K562 (cell line): Measurements from ENCODE around the gene ZNF740. TPM values are rescaled to one million over a fixed set of nuclear protein-coding genes. Genes with fewer than 3 reads are reported as not detected.

Experiments
- ATAC-seq: fragments of 200-7000 bp; cut with Tn5 transposase; 3 replicates; pipeline ENCODE4 v1.9.1; 2020; ENCODE audit warnings: moderate library complexity
- BruUV-seq: library from RNA; stranded (reverse); fragments of 400-500 nt; replicated peaks from 2 replicates; lab custom pipeline; 2021; lab: Mats Ljungman, UMichigan
- CTCF ChIA-PET: fragments of 300-600 bp; formaldehyde crosslinking; extraction: SDS; loops from one replicate; lab custom pipeline; 2021; ENCODE audit warnings: low intra/inter-chr PET ratio; lab: Yijun Ruan, JAX
- POLR2A ChIA-PET: fragments of 300-600, 350-650 bp; sonication (Branson Sonifier 250); formaldehyde crosslinking; extraction: SDS; loops from one replicate; lab custom pipeline; 2021; ENCODE audit warnings: antibody characterized with exemption, inconsistent platforms; lab: Yijun Ruan, JAX
- DNase-seq, 4 experiments: peaks; one replicate each; pipeline versions ENCODE4 v3.0.0 to v3.0.0-alpha.2; 2011 to 2018; ENCODE audit warnings: low spot score in 3 of 4, mixed read lengths in 3 of 4; ENCODE audit errors: extremely low read depth in 1 of 4
- FAIRE-seq: peaks from 2 replicates; lab custom pipeline; 2011; peaks lifted over from hg19 to GRCh38; lab: Jason Lieb, UNC
- H2AFZ ChIP-seq: 2 replicates; pipeline ENCODE4 v1.6.0; 2011; ENCODE audit warnings: low read depth, low read length, control low read depth, inconsistent platforms
- H3K27ac ChIP-seq: fragments of 200-600 bp; 3 replicates; pipeline ENCODE4 v1.8.0; 2011; ENCODE audit warnings: low read depth, mild to moderate bottlenecking, control low read depth, inconsistent platforms, low read length, moderate library complexity, mixed read lengths; ENCODE audit errors: extremely low read depth
- H3K27me3 ChIP-seq, 2 experiments: fragments of 300-600 bp in 1 of 2; 2 replicates in 1 of 2; 3 replicates in 1 of 2; pipeline versions ENCODE4 v1.6.0 to v1.8.0; 2011; ENCODE audit warnings: inconsistent platforms in 2 of 2, low read length in 2 of 2, mild to moderate bottlenecking in 1 of 2, mixed read lengths in 1 of 2, moderate library complexity in 1 of 2; ENCODE audit not compliant: control insufficient read depth in 2 of 2, insufficient read depth in 2 of 2
- H3K36me3 ChIP-seq: fragments of 300-600 bp; 3 replicates; pipeline ENCODE4 v1.8.0; 2011; ENCODE audit warnings: mild to moderate bottlenecking, low read length, inconsistent platforms; ENCODE audit not compliant: control insufficient read depth, insufficient read depth
- H3K4me1 ChIP-seq, 2 experiments: fragments of 200-600 bp in 1 of 2; replicated peaks in 1 of 2; 2 replicates in 1 of 2; 3 replicates in 1 of 2; pipeline versions ENCODE4 v1.5.1 to v1.8.0; 2011; ENCODE audit warnings: inconsistent platforms in 2 of 2, low read length in 2 of 2, mild to moderate bottlenecking in 1 of 2, mixed read lengths in 1 of 2, moderate library complexity in 1 of 2; ENCODE audit not compliant: control insufficient read depth in 2 of 2, insufficient read depth in 2 of 2
- H3K4me2 ChIP-seq: 2 replicates; pipeline ENCODE4 v1.6.1; 2011; ENCODE audit warnings: low read length, control low read depth, inconsistent platforms, mixed read lengths; ENCODE audit not compliant: insufficient read depth
- H3K4me3 ChIP-seq: fragments of 200-600 bp; sonication (generic), shearing (Covaris generic); 2 replicates; pipeline ENCODE4 v1.5.1; 2016; ENCODE audit warnings: control low read depth, inconsistent platforms
- H3K79me2 ChIP-seq: fragments of 200-600 bp; 3 replicates; pipeline ENCODE4 v1.8.0; 2011; ENCODE audit warnings: low read length, inconsistent platforms; ENCODE audit not compliant: control insufficient read depth, insufficient read depth
- H3K9ac ChIP-seq, 2 experiments: 2 replicates each; pipeline versions ENCODE4 v1.6.0 to v1.6.1; 2011; ENCODE audit warnings: low read depth in 2 of 2, low read length in 2 of 2, control low read depth in 1 of 2, inconsistent platforms in 1 of 2, mild to moderate bottlenecking in 1 of 2, mixed read lengths in 1 of 2; ENCODE audit not compliant: insufficient read depth in 1 of 2
- H3K9me1 ChIP-seq: one replicate; pipeline ENCODE4 v1.6.0; 2011; ENCODE audit warnings: inconsistent platforms, mild to moderate bottlenecking, low read length, moderate library complexity; ENCODE audit not compliant: control insufficient read depth, insufficient read depth
- H3K9me3 ChIP-seq: replicated peaks from 2 replicates; pipeline ENCODE4 v1.5.1; 2011; ENCODE audit warnings: low read depth, low read length, inconsistent platforms; ENCODE audit not compliant: control insufficient read depth, insufficient read depth
- H4K20me1 ChIP-seq: replicated peaks from 2 replicates; pipeline ENCODE4 v1.6.1; 2011; ENCODE audit warnings: low read length, inconsistent platforms, mixed read lengths; ENCODE audit not compliant: control insufficient read depth, insufficient read depth
- HMGN3 ChIP-seq: IDR thresholded peaks from 2 replicates; pipeline ENCODE4 v1.6.1; 2011; ENCODE audit warnings: borderline replicate concordance, low read depth, mild to moderate bottlenecking, mixed read lengths, low read length; ENCODE audit not compliant: insufficient read length; ENCODE audit errors: extremely low read depth
- JUNB ChIP-seq: fragments of 450-650 bp; formaldehyde crosslinking; conservative IDR thresholded peaks from 2 replicates; pipeline ENCODE4 v1.4.0; 2020; ENCODE audit warnings: mild to moderate bottlenecking
- MECOM ChIP-seq: fragments of 250-450 bp; sonication (Bioruptor Pico); IDR thresholded peaks from 2 replicates; pipeline ENCODE4 v1.8.0; 2022; ENCODE audit warnings: inconsistent platforms
- MYC ChIP-seq, 2 experiments: fragments of 250-450 bp in 1 of 2; sonication (Bioruptor Pico) in 1 of 2; IDR thresholded peaks; 2 replicates each; pipeline versions ENCODE4 v1.5.1 to v1.6.1; 2012 to 2021; ENCODE audit warnings: low read depth in 2 of 2, borderline replicate concordance in 1 of 2, improper control_type of control experiment in 1 of 2, low read length in 1 of 2, mild to moderate bottlenecking in 1 of 2, moderate library complexity in 1 of 2
- NFIC ChIP-seq: fragments of 450-650 bp; IDR thresholded peaks from 2 replicates; pipeline ENCODE4 v1.6.1; 2017; ENCODE audit warnings: mild to moderate bottlenecking, inconsistent platforms
- ZBTB17 ChIP-seq: fragments of 450-650 bp; formaldehyde crosslinking; IDR thresholded peaks from 2 replicates; pipeline ENCODE4 v1.4.0; 2020; ENCODE audit warnings: mild to moderate bottlenecking
- ZNF280A ChIP-seq: fragments of 450-650 bp; IDR thresholded peaks from 2 replicates; pipeline ENCODE4 v1.6.1; 2018; ENCODE audit warnings: mild to moderate bottlenecking, low read depth; ENCODE audit not compliant: partially characterized antibody
- ZNF311 ChIP-seq: fragments of 250-450 bp; sonication (Bioruptor Pico); IDR thresholded peaks from 2 replicates; pipeline ENCODE4 v1.4.0; 2020; ENCODE audit warnings: mild to moderate bottlenecking, moderate library complexity
- WGBS: fragments of 100-300 bp; shearing (Covaris generic); methylation state at CpG from one replicate; pipeline ENCODE4 v1.1.6; 2016; ENCODE audit warnings: low coverage, mixed read lengths; ENCODE audit not compliant: insufficient coverage; ENCODE audit errors: missing lambda C conversion rate; 5-methylcytosine and 5-hydroxymethylcytosine counted together
- in situ Hi-C: fragments of 300-500 bp; cut with MboI; formaldehyde crosslinking; loops from 4 replicates; pipeline ENCODE4 v1.15.0; 2018; ENCODE audit warnings: inconsistent platforms, mixed read lengths
- intact Hi-C: fragments of 100-400 bp; cut with micrococcal nuclease; formaldehyde crosslinking; loops from 2 replicates; pipeline ENCODE4 v1.14.2; 2022
- polyA plus RNA-seq, 8 experiments: library from polyadenylated mRNA; depleted of rRNA in 4 of 8; stranded (reverse) in 5 of 8; unstranded in 3 of 8; fragments of >200 nt; fragmentation: Nextera tagmentation in 2 of 8; fragmentation: Illumina TruSeq in 1 of 8; extraction: Ambion mirVana in 2 of 8; extraction: Trizol in 1 of 8; gene quantifications; 2 replicates each; pipeline versions ENCODE4 v1.2.1 to v1.2.3, GENCODE V29; 2011 to 2014; ENCODE audit warnings: inconsistent platforms in 1 of 8, missing spikeins in 1 of 8
- total RNA-seq, 7 experiments: library from RNA; depleted of rRNA in 6 of 7; stranded (reverse); fragments of >200 nt in 6 of 7; fragmentation: Illumina TruSeq in 2 of 7; extraction: Trizol in 2 of 7; gene quantifications; 2 replicates each; pipeline versions ENCODE4 v1.2.1 to v1.2.3, GENCODE V29; 2011 to 2021; ENCODE audit warnings: low replicate concordance in 1 of 7

Gene ZNF740
- total and polyA plus RNA-seq, 9 of the 15 experiments (the other 6 are each of a cell fraction or from before 2014, with no cell fraction given), result 0.57 to 46.4 (median 18.6) TPM

- FAIRE-seq (no peak), ATAC-seq (no peak), DNase-seq (no peak)
- CTCF ChIA-PET, result no interaction called here
- POLR2A ChIA-PET, result interaction anchor here (0.6 to 1.3 kb wide), 3 partner anchors 11 to 65 kb away, joined by 3 to 4 read pairs (median 4); partner anchors contain the start of gene PFDN5
- H3K27me3 ChIP-seq, result no peaks in the 10 kb centered on the region
- H3K9me3 ChIP-seq, result no peaks in the 10 kb centered on the region
- H3K4me3 ChIP-seq, result no peak overlapping the region
- no peaks in the 10 kb centered on the region for H3K36me3 ChIP-seq
- H3K27ac ChIP-seq, result no peak overlapping the region
- H3K79me2 ChIP-seq, result no peaks in the 10 kb centered on the region
- intact Hi-C loops (no loop called here), in situ Hi-C loops (no loop called here)
- no peaks in the 10 kb centered on the region for H3K9me1 ChIP-seq
- no TSS peak for BruUV-seq
- no peaks in the 10 kb centered on the region; the same call in 1 of the 2 replicates for H4K20me1 ChIP-seq
- H3K4me2 ChIP-seq, result no peak overlapping the region
- H3K4me1 ChIP-seq, result peaks cover 13 to 34% of the 10 kb centered on the region in 2 experiments
- H3K9ac ChIP-seq, result no peak overlapping the region
- WGBS, result 66% methylated on average over 8 of the region's 10 CpGs
- H2AFZ ChIP-seq, result no peak overlapping the region
- peak; percentile 65 for TF ChIP-seq NFIC
- no peak for TF ChIP-seq JUNB
- TF ChIP-seq, all 486 proteins: peak for 1
These were observed 49.8 kb downstream of the ZNF740 start for GRCh38 chr12:53230108-53230845.

DNA sequence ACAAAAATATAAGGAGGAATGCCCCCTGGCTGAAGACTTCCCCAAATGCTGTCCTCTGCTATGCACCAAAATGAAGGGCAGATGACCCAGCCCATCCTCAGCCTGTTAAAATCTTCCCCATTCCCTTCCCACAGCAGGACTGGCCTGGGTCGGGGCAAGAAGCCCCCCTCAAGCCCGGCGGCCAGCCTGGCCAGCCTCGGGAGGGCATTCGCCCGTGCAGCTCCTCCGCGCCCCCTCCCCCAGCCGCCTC lies 51.1 kb downstream of the ZNF740 start:
- ATAC-seq (no peak; the same call in 2 of the 3 replicates), DNase-seq (no peak), FAIRE-seq (no peak)
- no peaks in the 10 kb centered on the region for H3K79me2 ChIP-seq
- CTCF ChIA-PET, result no interaction called here
- H3K27ac ChIP-seq, result no peak overlapping the region
- H3K36me3 ChIP-seq, result no peaks in the 10 kb centered on the region
- peak overlapping the region; percentile 79 for H2AFZ ChIP-seq
- no peaks in the 10 kb centered on the region for H3K9me3 ChIP-seq
- H3K4me1 ChIP-seq, result peaks cover 13 to 32% of the 10 kb centered on the region in 2 experiments
- H3K4me3 ChIP-seq, result peak overlapping the region; percentile 33
- peak overlapping the region in 1 of 2 experiments; percentile 84; a peak in 3 of 4 replicates for H3K9ac ChIP-seq
- no peaks in the 10 kb centered on the region for H3K9me1 ChIP-seq
- no peaks in the 10 kb centered on the region; the same call in 1 of the 2 replicates for H4K20me1 ChIP-seq
- in situ Hi-C loops (no loop called here), intact Hi-C loops (no loop called here)
- H3K27me3 ChIP-seq, result no peaks in the 10 kb centered on the region
- BruUV-seq, result no TSS peak
- POLR2A ChIA-PET, result no interaction called here
- WGBS, result 0% methylated on average over 4 of the region's 9 CpGs
- H3K4me2 ChIP-seq, result peak overlapping the region; percentile 52
- TF ChIP-seq MYC (IDR thresholded peaks at IDR 0.05; ENCODE audit: low read depth, low read length) (peak; percentile 13; the same call in 1 of the 2 replicates), MYC (CRISPR knock-in tag; IDR thresholded peaks at IDR 0.05; ENCODE audit: borderline replicate concordance, low read depth) (no peak), ZNF311 (CRISPR knock-in tag) (no peak), MECOM (CRISPR knock-in tag) (no peak), ZBTB17 (CRISPR knock-in tag) (no peak), ZNF280A (no peak), HMGN3 (peak; percentile 32)
